Nephron (organoid): ENCODE results near the gene SH3RF1.

Experiments
- H3K27ac Mint-ChIP-seq, 3 experiments: 2 replicates each; pipeline ENCODE4 v1.8.0; 2020; ENCODE audit warnings: mixed read lengths in 3 of 3, mild to moderate bottlenecking in 2 of 3, moderate library complexity in 1 of 3
- H3K27me3 Mint-ChIP-seq: 2 replicates; pipeline ENCODE4 v1.8.0; 2021; ENCODE audit warnings: low read depth, mild to moderate bottlenecking, moderate library complexity, mixed read lengths
- H3K36me3 Mint-ChIP-seq: 2 replicates; pipeline ENCODE4 v1.8.0; 2020; ENCODE audit warnings: low read depth, mixed read lengths
- H3K4me1 Mint-ChIP-seq: 2 replicates; pipeline ENCODE4 v1.8.0; 2020; ENCODE audit warnings: mixed read lengths
- H3K4me3 Mint-ChIP-seq, 3 experiments: 2 replicates each; pipeline ENCODE4 v1.8.0; 2020; ENCODE audit warnings: mild to moderate bottlenecking in 3 of 3, mixed read lengths in 3 of 3, moderate library complexity in 2 of 3
- H3K9me3 Mint-ChIP-seq: 2 replicates; pipeline ENCODE4 v1.8.0; 2020; ENCODE audit warnings: mixed read lengths
- TF ChIP-seq, protein P1 (sequence below), 3 experiments: fragments of 200-600 bp; sonication (generic); IDR thresholded peaks; one replicate each; pipeline ENCODE4 v1.5.0; 2021; ENCODE audit warnings: antibody characterized with exemption in 3 of 3; ENCODE audit not compliant: unreplicated experiment in 3 of 3

Gene SH3RF1

DNA sequence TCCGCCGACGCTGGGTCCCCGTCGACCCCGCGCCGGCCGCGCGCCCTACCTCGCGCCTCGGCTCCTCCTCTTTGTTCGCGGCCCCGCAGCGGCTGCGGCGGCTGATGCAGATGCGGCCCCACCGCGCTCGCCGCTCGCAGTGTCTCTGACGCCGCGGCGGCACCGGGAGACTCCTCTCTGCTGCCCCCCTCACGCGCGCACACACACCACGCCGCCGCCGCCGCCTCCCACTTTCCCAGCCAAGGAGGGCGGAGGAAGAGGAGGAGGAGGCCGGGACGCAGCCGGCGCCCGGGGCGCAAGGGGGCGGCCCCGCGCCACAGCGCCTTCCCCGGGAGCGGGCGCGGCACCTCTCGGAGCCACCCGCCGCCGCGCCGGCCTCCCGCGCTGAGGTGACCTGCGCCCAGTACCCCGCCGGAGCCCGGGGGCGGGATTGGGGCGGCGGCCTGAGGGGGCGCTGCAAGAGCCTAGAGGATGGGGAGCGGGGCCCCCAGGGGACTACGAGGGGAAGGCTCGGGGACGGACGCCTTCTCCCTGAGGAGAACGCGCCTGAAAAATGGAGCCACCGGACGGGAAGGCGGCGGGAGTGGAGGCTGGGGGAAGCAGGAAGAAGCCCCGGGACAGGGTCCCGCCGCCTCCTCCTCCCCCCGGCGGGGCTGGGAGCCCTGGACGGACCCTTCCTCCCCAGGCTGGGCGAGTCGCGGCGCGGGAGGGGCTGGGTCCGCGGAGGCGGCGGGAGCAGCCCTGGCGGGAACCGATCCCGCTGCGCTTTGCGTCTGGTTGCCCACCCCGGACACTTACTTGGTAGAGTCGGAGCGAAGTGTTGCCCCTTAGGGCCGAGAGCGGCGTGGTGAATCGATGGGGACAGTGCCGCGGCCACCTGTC is at the start of gene SH3RF1:
Gene SH3RF1, minus strand, starts transcription at position 147 of the 882 bp plus-strand sequence. CDS start 1,744 bp downstream, outside the sequence.
- Mint-ChIP-seq H3K27me3 (peaks cover 9% of the 10 kb centered on the region), H3K4me3 (peak within 1 kb of the TSS; percentile 90 to 97 (median 97)), H3K36me3 (peaks cover 13% of the 10 kb centered on the region), H3K27ac (peak within 1 kb of the TSS; percentile 65 to 93 (median 85)), H3K9me3 (no peaks in the 10 kb centered on the region), H3K4me1 (peaks cover 11% of the 10 kb centered on the region)
- TF ChIP-seq, protein P1, sequence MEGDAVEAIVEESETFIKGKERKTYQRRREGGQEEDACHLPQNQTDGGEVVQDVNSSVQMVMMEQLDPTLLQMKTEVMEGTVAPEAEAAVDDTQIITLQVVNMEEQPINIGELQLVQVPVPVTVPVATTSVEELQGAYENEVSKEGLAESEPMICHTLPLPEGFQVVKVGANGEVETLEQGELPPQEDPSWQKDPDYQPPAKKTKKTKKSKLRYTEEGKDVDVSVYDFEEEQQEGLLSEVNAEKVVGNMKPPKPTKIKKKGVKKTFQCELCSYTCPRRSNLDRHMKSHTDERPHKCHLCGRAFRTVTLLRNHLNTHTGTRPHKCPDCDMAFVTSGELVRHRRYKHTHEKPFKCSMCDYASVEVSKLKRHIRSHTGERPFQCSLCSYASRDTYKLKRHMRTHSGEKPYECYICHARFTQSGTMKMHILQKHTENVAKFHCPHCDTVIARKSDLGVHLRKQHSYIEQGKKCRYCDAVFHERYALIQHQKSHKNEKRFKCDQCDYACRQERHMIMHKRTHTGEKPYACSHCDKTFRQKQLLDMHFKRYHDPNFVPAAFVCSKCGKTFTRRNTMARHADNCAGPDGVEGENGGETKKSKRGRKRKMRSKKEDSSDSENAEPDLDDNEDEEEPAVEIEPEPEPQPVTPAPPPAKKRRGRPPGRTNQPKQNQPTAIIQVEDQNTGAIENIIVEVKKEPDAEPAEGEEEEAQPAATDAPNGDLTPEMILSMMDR (IDR thresholded peaks at IDR 0.05; ENCODE audit: unreplicated experiment in 3 of 3), result peak in 2 of 3 experiments; percentile 34 to 44

DNA sequence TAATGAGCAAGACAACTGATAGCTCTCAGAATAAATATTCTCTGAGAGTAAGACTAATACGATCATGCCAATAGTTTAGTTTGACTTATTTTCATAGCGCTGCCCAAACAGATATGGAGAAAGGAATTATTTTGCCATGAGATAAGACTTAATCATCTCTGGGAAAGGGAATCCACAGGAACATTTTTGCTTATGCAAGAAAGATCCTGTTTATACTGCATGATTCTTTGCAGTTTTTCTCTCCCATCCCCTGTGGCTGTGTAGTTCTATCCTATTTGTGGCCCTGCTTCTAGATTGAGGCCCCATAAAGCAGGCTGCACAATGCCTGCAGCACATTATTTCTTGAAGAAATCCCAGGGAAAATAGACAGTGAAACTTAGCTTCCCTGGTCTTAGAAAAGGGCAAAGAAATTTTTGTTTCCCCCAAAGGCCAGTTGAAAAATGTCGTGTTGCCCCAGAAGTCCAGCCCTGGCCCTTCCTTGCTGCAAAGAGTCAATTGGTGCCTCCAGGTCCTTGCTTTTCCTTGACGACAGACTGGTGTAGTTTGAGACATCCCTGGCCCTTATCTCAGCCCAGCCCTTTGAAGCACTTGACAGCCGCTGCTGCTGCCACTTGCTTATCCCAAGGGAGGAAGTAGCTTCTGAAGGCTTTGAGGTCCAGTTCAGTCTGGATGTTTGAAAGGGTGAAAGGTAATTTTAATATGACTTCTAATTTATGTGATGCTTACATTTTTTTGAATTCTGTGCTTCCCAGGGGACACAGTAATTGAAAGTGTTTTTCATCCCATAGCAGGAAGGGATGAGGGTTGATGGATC is 45.0 kb upstream of the SH3RF1 start:
- Mint-ChIP-seq H3K27me3 (no peaks in the 10 kb centered on the region), H3K9me3 (peaks cover 12% of the 10 kb centered on the region), H3K36me3 (no peaks in the 10 kb centered on the region), H3K4me3 (peak overlapping the region in 1 of 3 experiments; percentile 10), H3K4me1 (peaks cover 25% of the 10 kb centered on the region), H3K27ac (peak overlapping the region; percentile 70 to 86 (median 85))
- TF ChIP-seq, protein P1 (IDR thresholded peaks at IDR 0.05; ENCODE audit: unreplicated experiment in 3 of 3), result no peak

DNA sequence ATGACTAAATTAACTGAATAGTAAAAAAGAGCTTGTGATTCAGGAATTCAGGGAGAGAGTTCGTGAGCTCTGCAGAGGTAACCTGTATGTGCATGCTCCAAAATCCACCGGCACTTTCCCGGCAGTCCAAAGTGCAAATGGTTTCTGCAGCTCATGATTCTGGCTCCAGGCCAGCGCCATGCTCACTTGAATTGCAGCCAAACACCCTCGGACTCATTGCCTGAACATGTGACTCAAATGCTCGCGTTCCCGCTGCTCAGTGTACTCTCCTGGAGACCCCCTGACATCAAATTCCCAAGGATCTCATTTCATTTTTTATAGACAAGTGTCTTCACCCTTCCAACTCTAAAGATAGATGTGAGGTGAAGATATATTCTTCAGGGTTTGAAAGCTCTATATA is 44.1 kb upstream of the SH3RF1 start:
- Mint-ChIP-seq H3K36me3 (no peaks in the 10 kb centered on the region), H3K27me3 (no peaks in the 10 kb centered on the region), H3K9me3 (peaks cover 6% of the 10 kb centered on the region), H3K4me3 (peak overlapping the region in 1 of 3 experiments; percentile 33), H3K27ac (peak overlapping the region; percentile 70 to 86 (median 85)), H3K4me1 (peaks cover 25% of the 10 kb centered on the region)
- TF ChIP-seq, protein P1 (IDR thresholded peaks at IDR 0.05; ENCODE audit: unreplicated experiment in 3 of 3), result no peak

DNA sequence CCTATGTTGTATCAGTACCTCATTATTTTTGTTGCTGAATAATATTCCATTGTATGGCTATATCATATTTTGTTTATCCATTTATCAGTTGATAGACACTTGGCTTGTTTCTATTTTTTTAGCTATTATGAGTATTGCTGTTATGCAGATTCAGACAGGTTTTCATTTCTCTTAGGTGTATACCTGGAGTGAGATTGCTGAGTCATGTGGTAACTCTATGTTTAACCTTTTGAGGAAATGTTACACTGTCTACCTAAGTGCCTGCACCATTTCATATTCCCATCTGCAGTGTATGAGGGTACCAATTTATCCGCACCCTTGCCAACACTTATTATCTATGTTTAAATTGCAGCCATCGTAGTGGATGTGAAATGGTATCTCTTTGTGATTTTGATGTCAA is 43.0 kb upstream of the SH3RF1 start:
- TF ChIP-seq, protein P1 (IDR thresholded peaks at IDR 0.05; ENCODE audit: unreplicated experiment in 3 of 3), result no peak
- Mint-ChIP-seq H3K9me3 (peaks cover 8% of the 10 kb centered on the region), H3K27me3 (no peaks in the 10 kb centered on the region), H3K4me3 (no peak overlapping the region), H3K4me1 (peaks cover 25% of the 10 kb centered on the region), H3K27ac (peak overlapping the region in 1 of 3 experiments; percentile 86), H3K36me3 (no peaks in the 10 kb centered on the region)

DNA sequence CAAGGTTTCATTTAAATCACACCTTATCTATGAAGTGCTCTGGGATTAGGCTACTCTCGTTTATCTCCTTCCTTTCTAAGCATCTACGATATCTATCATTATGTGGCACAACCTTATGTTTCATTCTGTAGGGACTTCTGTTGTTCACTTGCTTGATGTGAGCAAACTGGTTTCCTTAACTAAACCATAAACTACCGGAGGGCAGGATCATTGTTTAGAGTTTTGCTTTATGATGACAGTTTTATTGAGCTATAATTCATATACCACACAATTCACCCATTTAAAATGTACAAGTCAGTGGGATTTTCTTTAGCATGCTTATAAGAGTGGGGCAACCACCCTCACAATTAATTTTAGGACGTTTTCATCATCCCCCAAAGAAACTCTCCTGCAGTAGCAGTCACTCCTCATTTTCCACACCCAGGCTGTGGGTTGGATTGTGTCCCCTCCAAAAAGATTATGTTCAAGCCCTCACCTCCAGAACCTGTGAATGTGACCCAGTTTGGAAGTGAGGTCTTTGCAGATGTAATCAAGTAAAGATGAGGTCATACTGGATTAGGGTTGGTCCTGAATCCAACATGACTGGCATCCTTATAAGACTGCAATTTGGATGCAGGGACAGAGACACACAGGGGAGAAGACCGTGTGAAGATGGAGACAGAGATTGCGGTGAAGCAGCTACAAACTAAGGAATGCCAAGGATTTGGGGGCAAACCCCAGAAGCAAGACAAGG is 42.1 kb upstream of the SH3RF1 start:
- Mint-ChIP-seq H3K9me3 (peaks cover 3% of the 10 kb centered on the region), H3K4me1 (peaks cover 25% of the 10 kb centered on the region), H3K27me3 (no peaks in the 10 kb centered on the region), H3K4me3 (no peak overlapping the region), H3K36me3 (no peaks in the 10 kb centered on the region), H3K27ac (peak overlapping the region in 1 of 3 experiments; percentile 13)
- TF ChIP-seq, protein P1 (IDR thresholded peaks at IDR 0.05; ENCODE audit: unreplicated experiment in 3 of 3), result no peak
